GM21390 (cell line): Measurements from ENCODE around the gene SLC39A9.

Experiments used
- ATAC-seq: cut with Tn5 transposase; IDR thresholded peaks from one replicate; pipeline ENCODE4 v1.9.1; 2021; ENCODE audit not compliant: unreplicated experiment

Gene SLC39A9

GRCh38 chr14:69398053-69398817 lies at the start of gene SLC39A9, which contains the start of gene ERH:
Gene SLC39A9, plus strand, starts transcription at chr14:69398692. Its CDS starts 678 bp downstream, at chr14:69399370.
Gene ERH, minus strand, starts transcription at chr14:69398299. Its CDS starts 66 bp downstream, at chr14:69398233.
- ATAC-seq = peak; percentile 87

GRCh38 chr14:69349091-69349777 lies 49.3 kb upstream of the SLC39A9 start:
- ATAC-seq = no peak

GRCh38 chr14:69350892-69351291 lies 47.6 kb upstream of the SLC39A9 start:
- ATAC-seq = no peak

GRCh38 chr14:69351385-69351784 lies 47.1 kb upstream of the SLC39A9 start:
- no peak for ATAC-seq

GRCh38 chr14:69351911-69352310 lies 46.6 kb upstream of the SLC39A9 start:
- ATAC-seq = no peak

GRCh38 chr14:69353168-69353567 lies 45.3 kb upstream of the SLC39A9 start:
- no peak for ATAC-seq

- ATAC-seq = peak; percentile 93
Measured at GRCh38 chr14:69354383-69355153, 43.9 kb upstream of the SLC39A9 start.

GRCh38 chr14:69355154-69355597 lies 43.3 kb upstream of the SLC39A9 start:
- no peak for ATAC-seq

GRCh38 chr14:69355607-69356281 lies 42.7 kb upstream of the SLC39A9 start:
- ATAC-seq = no peak

- ATAC-seq = no peak
Measured at GRCh38 chr14:69356903-69357543, 41.5 kb upstream of the SLC39A9 start.

- ATAC-seq = no peak
Measured at GRCh38 chr14:69357544-69358200, 40.8 kb upstream of the SLC39A9 start.

GRCh38 chr14:69358233-69358963 lies 40.1 kb upstream of the SLC39A9 start:
- no peak for ATAC-seq

- no peak for ATAC-seq
Measured at GRCh38 chr14:69358966-69359365, 39.5 kb upstream of the SLC39A9 start.

GRCh38 chr14:69360438-69361108 lies 37.9 kb upstream of the SLC39A9 start:
- no peak for ATAC-seq

GRCh38 chr14:69363055-69363454 lies 35.4 kb upstream of the SLC39A9 start:
- ATAC-seq = no peak

- no peak for ATAC-seq
Measured at GRCh38 chr14:69363964-69364363, 34.5 kb upstream of the SLC39A9 start.

GRCh38 chr14:69364378-69364777 lies 34.1 kb upstream of the SLC39A9 start:
- ATAC-seq = no peak

- no peak for ATAC-seq
Measured at GRCh38 chr14:69366069-69366468, 32.4 kb upstream of the SLC39A9 start.

- no peak for ATAC-seq
Measured at GRCh38 chr14:69366761-69367160, 31.7 kb upstream of the SLC39A9 start.
